GM18526 (cell line): ENCODE data around the gene GADL1.

Experiments used
- POLR2A ChIP-seq: IDR thresholded peaks from 3 replicates; pipeline ENCODE4 v1.6.1; 2011; ENCODE audit not compliant: insufficient read length; ENCODE audit errors: extremely low read depth

The GADL1 gene

GRCh38 chr3:30852833-30853232 lies 41.6 kb downstream of the GADL1 start:
- no peak for TF ChIP-seq POLR2A

DNA sequence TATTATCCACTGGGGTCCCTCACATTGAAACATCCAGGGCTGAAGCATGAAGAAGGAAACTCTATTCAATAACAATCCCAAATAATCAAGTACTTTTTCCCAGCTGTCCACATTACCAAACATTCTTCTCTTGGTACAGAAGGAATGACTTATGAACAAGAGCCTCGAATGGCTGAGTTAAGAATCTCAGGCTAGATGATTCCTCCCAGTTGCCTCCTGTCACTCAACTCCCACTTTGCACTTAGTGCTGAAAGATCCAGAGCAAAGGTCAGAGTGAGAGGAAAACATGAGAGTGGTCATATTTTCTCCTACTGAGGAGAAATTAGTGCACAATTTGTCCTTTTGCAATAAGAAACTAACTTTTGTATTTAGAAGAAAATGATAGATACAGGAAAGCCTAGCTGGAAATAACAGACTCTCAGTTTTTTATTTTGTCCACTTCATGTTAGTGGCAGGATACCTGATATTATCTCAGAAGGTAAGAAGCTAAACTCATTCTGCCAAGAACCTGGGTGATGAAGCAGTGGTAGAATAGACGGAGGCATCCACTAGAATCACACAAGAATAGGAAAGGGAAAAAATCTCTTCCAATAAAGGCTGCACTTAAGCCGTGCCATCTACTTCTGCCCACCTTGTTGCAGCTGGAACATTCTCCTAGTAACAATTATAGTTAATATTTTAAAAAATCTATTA lies 46.2 kb downstream of the GADL1 start:
- no peak for TF ChIP-seq POLR2A

GRCh38 chr3:30847592-30847991 lies 46.9 kb downstream of the GADL1 start:
- no peak for TF ChIP-seq POLR2A

DNA sequence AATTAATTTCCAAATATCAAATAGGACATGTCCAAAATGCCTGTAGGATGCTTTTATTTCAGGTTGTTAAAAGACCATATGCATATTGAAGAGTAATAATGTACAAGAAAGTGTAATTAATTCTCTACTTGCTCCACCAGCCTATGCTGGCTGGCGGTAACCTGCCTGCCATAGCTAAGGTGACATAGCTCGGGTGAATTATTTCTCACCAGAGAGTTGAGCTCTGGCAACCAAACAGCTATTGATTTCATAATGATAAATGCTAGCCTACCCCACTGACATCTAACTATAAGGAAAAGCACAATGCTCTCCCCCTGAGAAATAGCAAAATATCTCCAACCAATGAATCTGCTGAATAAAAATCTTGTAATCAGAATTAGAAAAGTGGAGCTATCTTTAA lies 48.9 kb downstream of the GADL1 start:
- no peak for TF ChIP-seq POLR2A

DNA sequence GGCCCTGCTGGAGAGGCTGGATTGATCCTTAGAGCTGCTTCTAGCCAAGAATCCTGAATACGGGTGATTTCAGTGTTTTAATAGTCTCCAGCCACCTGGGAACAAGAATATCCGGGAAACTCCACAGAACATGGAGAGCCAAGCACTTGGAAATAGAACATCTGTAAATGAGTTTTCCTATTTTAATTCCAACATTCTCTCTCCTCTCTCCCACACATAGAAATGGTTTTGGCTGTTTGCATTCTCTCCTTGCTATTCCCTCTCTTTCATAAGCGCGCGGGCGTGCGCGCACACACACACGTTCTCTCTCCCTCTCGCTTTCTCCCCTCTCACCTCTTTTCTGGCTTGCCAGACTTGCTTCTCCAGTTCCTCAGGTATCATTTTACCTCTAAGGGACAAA lies 50.6 kb downstream of the GADL1 start:
- no peak for TF ChIP-seq POLR2A

GRCh38 chr3:30836141-30836540 lies 58.3 kb downstream of the GADL1 start:
- TF ChIP-seq POLR2A: no peak

DNA sequence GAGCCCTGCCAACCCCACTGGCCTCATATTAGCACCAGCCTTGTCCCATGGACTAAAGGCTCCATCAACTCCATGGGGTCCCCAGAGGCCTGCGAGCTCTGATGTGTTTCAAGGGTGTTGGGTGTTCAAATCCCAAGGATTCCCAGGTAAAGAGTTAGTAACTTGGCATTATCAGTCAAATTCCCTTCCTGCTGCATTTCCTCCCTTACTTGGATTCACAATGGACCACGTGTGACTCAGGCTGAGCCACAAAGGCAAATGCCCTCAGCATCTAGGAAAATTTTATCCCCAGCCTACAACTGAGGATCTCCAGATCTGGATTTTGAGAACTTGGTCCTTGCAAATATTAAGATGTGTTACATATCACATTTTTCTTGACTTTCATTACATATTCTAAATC lies 58.8 kb downstream of the GADL1 start:
- no peak for TF ChIP-seq POLR2A

- TF ChIP-seq POLR2A: no peak
These were observed 61.4 kb downstream of the GADL1 start for GRCh38 chr3:30832961-30833575.

GRCh38 chr3:30827080-30827479 lies 67.4 kb downstream of the GADL1 start:
- TF ChIP-seq POLR2A: no peak

- no peak for TF ChIP-seq POLR2A
These were observed 67.9 kb downstream of the GADL1 start for GRCh38 chr3:30826531-30826942.

- TF ChIP-seq POLR2A: no peak
These were observed 75.2 kb downstream of the GADL1 start for GRCh38 chr3:30819067-30819798.

- TF ChIP-seq POLR2A: no peak
These were observed 80.7 kb downstream of the GADL1 start for GRCh38 chr3:30813734-30814133.

DNA sequence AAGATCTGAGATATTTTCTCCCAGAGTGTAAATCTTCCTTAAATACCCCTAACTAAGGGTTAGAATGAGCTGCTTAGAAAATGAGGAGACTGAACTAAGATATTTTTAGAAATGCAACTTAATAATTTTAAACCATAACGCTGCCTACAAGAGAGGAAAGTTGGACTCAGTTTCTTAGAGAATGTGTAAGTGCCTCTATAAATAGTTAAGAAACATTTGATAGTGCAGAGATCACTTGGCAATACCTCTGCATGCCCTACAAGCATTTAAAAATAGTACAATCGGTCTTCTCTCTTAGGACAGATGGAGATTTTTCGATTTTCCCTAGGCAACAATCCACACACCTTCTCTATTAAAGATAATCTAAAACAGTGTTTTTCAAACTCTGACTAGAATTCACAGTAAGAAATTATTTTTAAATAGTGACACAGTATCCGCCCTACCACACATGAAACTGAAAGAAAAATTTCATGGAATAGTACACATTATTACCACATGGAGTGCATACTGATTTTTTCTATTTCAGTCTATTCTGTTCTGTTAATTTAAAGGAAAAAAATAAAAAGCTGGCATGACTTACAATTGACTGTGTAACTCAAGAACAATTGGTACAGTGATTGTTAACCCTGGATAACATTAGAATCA lies 83.2 kb downstream of the GADL1 start:
- TF ChIP-seq POLR2A: no peak

DNA sequence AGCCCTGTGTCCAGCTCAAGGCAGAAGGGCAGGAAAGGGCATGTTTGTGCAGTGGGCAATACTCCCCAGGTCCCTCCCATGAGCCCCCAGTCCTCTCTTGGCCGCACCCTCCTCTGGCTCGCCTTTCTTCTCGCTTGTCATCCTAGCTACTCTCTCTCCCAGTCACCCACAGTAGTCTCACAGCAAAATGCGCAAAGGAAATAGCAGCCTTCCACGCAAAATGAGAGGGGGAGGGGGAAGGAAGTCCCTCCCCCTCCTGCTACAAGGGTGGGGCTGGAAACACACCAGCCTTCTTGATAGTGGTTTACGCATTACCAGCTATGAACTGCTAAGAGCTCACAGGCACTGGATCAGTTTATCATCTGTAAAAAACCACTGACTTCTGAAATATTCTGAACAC lies 83.8 kb downstream of the GADL1 start:
- no peak for TF ChIP-seq POLR2A

DNA sequence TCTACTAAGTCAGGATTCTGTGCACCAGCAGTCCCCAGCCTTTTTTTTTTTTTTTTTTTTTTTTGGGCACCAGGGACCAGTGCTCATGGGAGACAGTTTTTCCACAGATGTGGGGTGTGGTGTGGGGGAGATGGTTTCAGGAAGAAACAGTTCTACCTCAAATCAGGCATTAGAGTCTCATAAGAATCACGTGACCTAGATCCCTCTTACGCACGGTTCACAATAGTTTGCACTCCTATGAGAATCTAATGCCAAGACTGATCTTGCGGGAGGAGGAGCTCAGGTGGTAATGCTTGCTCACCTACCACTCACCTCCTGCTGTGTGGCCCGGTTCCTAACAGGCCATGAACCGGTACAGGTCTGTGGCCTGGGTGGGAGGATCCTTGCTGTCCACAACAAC lies 88.8 kb downstream of the GADL1 start:
- TF ChIP-seq POLR2A: no peak

GRCh38 chr3:30804984-30805383 lies 89.5 kb downstream of the GADL1 start:
- TF ChIP-seq POLR2A: no peak
